IMR-90 (cell line): ENCODE measurements around the gene AZU1. TPM values are rescaled to one million over a fixed set of nuclear protein-coding genes. Genes with fewer than 3 reads are reported as not detected.

Source experiments
- ATAC-seq: fragments of 200-7000 bp; cut with Tn5 transposase; 2 replicates; pipeline ENCODE4 v1.9.1; 2020; ENCODE audit warnings: low read depth, mild to moderate bottlenecking, moderate library complexity
- BruUV-seq: library from RNA; stranded (reverse); fragments of 400-500 nt; replicated peaks from 2 replicates; lab custom pipeline; 2021; lab: Mats Ljungman, UMichigan
- CTCF ChIA-PET: fragments of 300-600 bp; formaldehyde crosslinking; extraction: SDS; loops from one replicate; lab custom pipeline; 2021; ENCODE audit warnings: antibody characterized with exemption; lab: Yijun Ruan, JAX
- POLR2A ChIA-PET: fragments of 300-600 bp; sonication (Branson Sonifier 250); formaldehyde crosslinking; loops from one replicate; lab custom pipeline; 2022; ENCODE audit warnings: antibody characterized with exemption; ENCODE audit not compliant: unreplicated experiment; lab: Charles Lee
- DNase-seq: peaks from one replicate; pipeline ENCODE4 v3.0.0; 2013
- H2AFZ ChIP-seq: replicated peaks from 2 replicates; pipeline ENCODE3; 2013; ENCODE audit warnings: low read length, mild to moderate bottlenecking; ENCODE audit not compliant: poor library complexity
- H2AK5ac ChIP-seq: 2 replicates; pipeline ENCODE4 v1.6.1; 2013; ENCODE audit warnings: low read depth, low read length, inconsistent platforms
- H2AK9ac ChIP-seq: replicated peaks from 2 replicates; pipeline ENCODE3; 2013; ENCODE audit warnings: mild to moderate bottlenecking, low read depth, low read length, moderate library complexity; ENCODE audit not compliant: poor library complexity
- H2BK120ac ChIP-seq: 2 replicates; pipeline ENCODE4 v1.6.1; 2013; ENCODE audit warnings: low read depth, low read length, inconsistent platforms
- H2BK15ac ChIP-seq: 3 replicates; pipeline ENCODE4 v1.6.1; 2013; ENCODE audit warnings: low read depth, low read length, inconsistent platforms
- H2BK20ac ChIP-seq: 2 replicates; pipeline ENCODE4 v1.6.1; 2013; ENCODE audit warnings: low read depth, mild to moderate bottlenecking, inconsistent platforms, low read length, moderate library complexity
- H2BK5ac ChIP-seq: 2 replicates; pipeline ENCODE4 v1.6.1; 2013; ENCODE audit warnings: mild to moderate bottlenecking, low read depth, low read length, inconsistent platforms; ENCODE audit not compliant: poor library complexity, severe bottlenecking
- H3K14ac ChIP-seq: replicated peaks from 2 replicates; pipeline ENCODE4 v1.6.1; 2013; ENCODE audit warnings: low read depth, low read length, inconsistent platforms
- H3K18ac ChIP-seq: 2 replicates; pipeline ENCODE4 v1.6.1; 2013; ENCODE audit warnings: low read depth, low read length, control low read depth
- H3K23ac ChIP-seq: 2 replicates; pipeline ENCODE4 v1.6.1; 2013; ENCODE audit warnings: low read depth, low read length, inconsistent platforms
- H3K27ac ChIP-seq: 2 replicates; pipeline ENCODE4 v1.5.1; 2013; ENCODE audit warnings: mild to moderate bottlenecking, control low read depth, low read length; ENCODE audit not compliant: insufficient read depth
- H3K27me3 ChIP-seq: 2 replicates; pipeline ENCODE4 v1.6.1; 2013; ENCODE audit warnings: low read length; ENCODE audit not compliant: control insufficient read depth, insufficient read depth
- H3K36me3 ChIP-seq: 2 replicates; pipeline ENCODE4 v1.6.1; 2013; ENCODE audit warnings: low read length, mixed read lengths; ENCODE audit not compliant: control insufficient read depth, insufficient read depth
- H3K4ac ChIP-seq: 2 replicates; pipeline ENCODE4 v1.6.1; 2013; ENCODE audit warnings: low read depth, low read length, inconsistent platforms
- H3K4me1 ChIP-seq: 2 replicates; pipeline ENCODE4 v1.6.1; 2013; ENCODE audit warnings: low read length, mixed read lengths; ENCODE audit not compliant: control insufficient read depth, insufficient read depth
- H3K4me2 ChIP-seq: 2 replicates; pipeline ENCODE4 v1.6.1; 2013; ENCODE audit warnings: low read depth, mild to moderate bottlenecking, control low read depth, low read length, moderate library complexity
- H3K4me3 ChIP-seq: 2 replicates; pipeline ENCODE4 v1.5.1; 2013; ENCODE audit warnings: low read depth, mild to moderate bottlenecking, control low read depth, low read length, moderate library complexity; ENCODE audit not compliant: insufficient read depth
- H3K56ac ChIP-seq: 2 replicates; pipeline ENCODE4 v1.6.1; 2013; ENCODE audit warnings: low read length, inconsistent platforms; ENCODE audit not compliant: insufficient read depth; ENCODE audit errors: extremely low read depth
- H3K79me1 ChIP-seq, 2 experiments: 2 replicates each; pipeline ENCODE4 v1.6.1; 2013; ENCODE audit warnings: low read length in 2 of 2, inconsistent platforms in 1 of 2, low read depth in 1 of 2
- H3K9ac ChIP-seq: 2 replicates; pipeline ENCODE4 v1.6.1; 2013; ENCODE audit warnings: low read depth, low read length, control low read depth
- H3K9me1 ChIP-seq: 2 replicates; pipeline ENCODE4 v1.6.1; 2013; ENCODE audit warnings: low read length, inconsistent platforms; ENCODE audit not compliant: insufficient read depth
- H3K9me3 ChIP-seq: 2 replicates; pipeline ENCODE4 v1.6.1; 2013; ENCODE audit warnings: low read length; ENCODE audit not compliant: control insufficient read depth, insufficient read depth
- H4K20me1 ChIP-seq: 2 replicates; pipeline ENCODE4 v1.6.1; 2013; ENCODE audit warnings: low read length, inconsistent platforms; ENCODE audit not compliant: insufficient read depth
- H4K5ac ChIP-seq: 2 replicates; pipeline ENCODE4 v1.6.1; 2013; ENCODE audit warnings: mild to moderate bottlenecking, low read depth, low read length, control low read depth
- H4K8ac ChIP-seq, 2 experiments: 2 replicates each; pipeline ENCODE4 v1.6.1; 2013; ENCODE audit warnings: low read depth in 2 of 2, low read length in 2 of 2, control low read depth in 1 of 2, inconsistent platforms in 1 of 2
- H4K91ac ChIP-seq: 2 replicates; pipeline ENCODE4 v1.6.1; 2013; ENCODE audit warnings: low read depth, low read length, inconsistent platforms; ENCODE audit not compliant: insufficient read depth
- BHLHE40 ChIP-seq: fragments of 150-350 bp; IDR thresholded peaks from 2 replicates; pipeline ENCODE4 v1.6.1; 2016; ENCODE audit warnings: mild to moderate bottlenecking, low read depth, low read length
- CEBPB ChIP-seq: IDR thresholded peaks from 2 replicates; pipeline ENCODE4 v1.6.1; 2012; ENCODE audit warnings: low read depth, low read length, improper control_type of control experiment
- CHD1 ChIP-seq: IDR thresholded peaks from 2 replicates; pipeline ENCODE4 v1.6.1; 2012; ENCODE audit warnings: low read depth, low read length, improper control_type of control experiment
- FOS ChIP-seq: fragments of 150-350 bp; IDR thresholded peaks from 2 replicates; pipeline ENCODE4 v1.6.1; 2016; ENCODE audit warnings: low read depth, low read length
- MAFK ChIP-seq: IDR thresholded peaks from 2 replicates; pipeline ENCODE4 v1.6.1; 2012; ENCODE audit warnings: low read depth, low read length, improper control_type of control experiment
- MAZ ChIP-seq: IDR thresholded peaks from 2 replicates; pipeline ENCODE4 v1.6.1; 2012; ENCODE audit warnings: low read depth, mild to moderate bottlenecking, low read length, improper control_type of control experiment, moderate library complexity, borderline replicate concordance
- MXI1 ChIP-seq: IDR thresholded peaks from 2 replicates; pipeline ENCODE4 v1.6.1; 2012; ENCODE audit warnings: low read depth, mild to moderate bottlenecking, low read length, moderate library complexity, borderline replicate concordance
- NFE2L2 ChIP-seq: fragments of 150-350 bp; IDR thresholded peaks from 2 replicates; pipeline ENCODE4 v1.6.1; 2016; ENCODE audit warnings: low read depth, mild to moderate bottlenecking, low read length
- POLR2A ChIP-seq: IDR thresholded peaks from 2 replicates; pipeline ENCODE4 v1.6.1; 2012; ENCODE audit warnings: mild to moderate bottlenecking, low read depth, low read length
- RAD21 ChIP-seq: IDR thresholded peaks from 2 replicates; pipeline ENCODE4 v1.6.1; 2012; ENCODE audit warnings: low read length, improper control_type of control experiment
- WGBS, 2 experiments: methylation state at CpG; one replicate each; pipeline versions ENCODE4 v1.1.5 to v1.1.7; 2013; ENCODE audit warnings: missing lambda C conversion rate in 2 of 2; ENCODE audit not compliant: insufficient read length in 1 of 2; ENCODE audit errors: extremely low coverage in 2 of 2; 5-methylcytosine and 5-hydroxymethylcytosine counted together
- dilution Hi-C: fragments of 300-500 bp; cut with HindIII; formaldehyde crosslinking; loops from one replicate; pipeline ENCODE4 v1.14.3; 2018; ENCODE audit warnings: low sequenced_read_pairs; ENCODE audit not compliant: unreplicated experiment
- in situ Hi-C: fragments of 300-500 bp; cut with MboI; formaldehyde crosslinking; loops from 3 replicates; pipeline ENCODE4 v1.14.3; 2019; ENCODE audit warnings: low sequenced_read_pairs, inconsistent platforms, mixed read lengths
- intact Hi-C: fragments of 100-400 bp; cut with micrococcal nuclease; formaldehyde crosslinking; loops from 2 replicates; pipeline ENCODE4 v1.10.0; 2022
- polyA plus RNA-seq, 3 experiments: library from polyadenylated mRNA; depleted of rRNA; stranded (reverse); fragments of >200 nt; gene quantifications; 2 replicates each; pipeline ENCODE4 v1.2.3, GENCODE V29; 2012; ENCODE audit warnings: low replicate concordance in 1 of 3
- total RNA-seq: library from RNA; depleted of rRNA; stranded (reverse); fragments of >200 nt; gene quantifications from 2 replicates; pipeline ENCODE4 v1.2.3, GENCODE V29; 2012
- TF ChIP-seq, protein P1 (sequence below): fragments of 150-350 bp; IDR thresholded peaks from 2 replicates; pipeline ENCODE4 v1.6.1; 2017; ENCODE audit warnings: mild to moderate bottlenecking, antibody characterized with exemption, low read length, low read depth
- TF ChIP-seq, protein P2 (sequence below): conservative IDR thresholded peaks from 2 replicates; pipeline ENCODE4 v1.5.1; 2012; ENCODE audit warnings: mild to moderate bottlenecking, low read depth, low read length, improper control_type of control experiment

Gene AZU1
- total and polyA plus RNA-seq, 2 of the 4 experiments (the other 2 are of a cell fraction): 0.12 TPM; not detected in 1

GRCh38 chr19:855142-855541 is 27.5 kb downstream of the AZU1 start:
- H2AK5ac ChIP-seq: no peak overlapping the region
- H4K20me1 ChIP-seq: no peaks in the 10 kb centered on the region
- H2AFZ ChIP-seq: no peak overlapping the region
- BruUV-seq: no TSS peak
- no CpG with 5 or more reads among the region's 12 CpGs for WGBS, 2 experiments
- H3K79me1 ChIP-seq: no peaks in the 10 kb centered on the region
- ChIA-PET POLR2A (no interaction called here), CTCF (interaction anchor here (1.6 kb wide), 1 partner anchor 146 kb away, joined by 3 read pairs; no protein-coding TSS in a partner anchor)
- no peak overlapping the region for H2BK20ac ChIP-seq
- no peak overlapping the region for H2AK9ac ChIP-seq
- no peak overlapping the region for H3K14ac ChIP-seq
- H3K4me2 ChIP-seq: no peak overlapping the region
- no peak overlapping the region for H2BK120ac ChIP-seq
- H4K8ac ChIP-seq: no peak overlapping the region
- TF ChIP-seq MAFK (no peak), CEBPB (no peak), MAZ (no peak), NFE2L2 (no peak), FOS (no peak), CHD1 (no peak), RAD21 (no peak), BHLHE40 (no peak), MXI1 (no peak), POLR2A (no peak)
- TF ChIP-seq, protein P1, sequence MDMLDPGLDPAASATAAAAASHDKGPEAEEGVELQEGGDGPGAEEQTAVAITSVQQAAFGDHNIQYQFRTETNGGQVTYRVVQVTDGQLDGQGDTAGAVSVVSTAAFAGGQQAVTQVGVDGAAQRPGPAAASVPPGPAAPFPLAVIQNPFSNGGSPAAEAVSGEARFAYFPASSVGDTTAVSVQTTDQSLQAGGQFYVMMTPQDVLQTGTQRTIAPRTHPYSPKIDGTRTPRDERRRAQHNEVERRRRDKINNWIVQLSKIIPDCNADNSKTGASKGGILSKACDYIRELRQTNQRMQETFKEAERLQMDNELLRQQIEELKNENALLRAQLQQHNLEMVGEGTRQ: no peak
- TF ChIP-seq, protein P2, sequence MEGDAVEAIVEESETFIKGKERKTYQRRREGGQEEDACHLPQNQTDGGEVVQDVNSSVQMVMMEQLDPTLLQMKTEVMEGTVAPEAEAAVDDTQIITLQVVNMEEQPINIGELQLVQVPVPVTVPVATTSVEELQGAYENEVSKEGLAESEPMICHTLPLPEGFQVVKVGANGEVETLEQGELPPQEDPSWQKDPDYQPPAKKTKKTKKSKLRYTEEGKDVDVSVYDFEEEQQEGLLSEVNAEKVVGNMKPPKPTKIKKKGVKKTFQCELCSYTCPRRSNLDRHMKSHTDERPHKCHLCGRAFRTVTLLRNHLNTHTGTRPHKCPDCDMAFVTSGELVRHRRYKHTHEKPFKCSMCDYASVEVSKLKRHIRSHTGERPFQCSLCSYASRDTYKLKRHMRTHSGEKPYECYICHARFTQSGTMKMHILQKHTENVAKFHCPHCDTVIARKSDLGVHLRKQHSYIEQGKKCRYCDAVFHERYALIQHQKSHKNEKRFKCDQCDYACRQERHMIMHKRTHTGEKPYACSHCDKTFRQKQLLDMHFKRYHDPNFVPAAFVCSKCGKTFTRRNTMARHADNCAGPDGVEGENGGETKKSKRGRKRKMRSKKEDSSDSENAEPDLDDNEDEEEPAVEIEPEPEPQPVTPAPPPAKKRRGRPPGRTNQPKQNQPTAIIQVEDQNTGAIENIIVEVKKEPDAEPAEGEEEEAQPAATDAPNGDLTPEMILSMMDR: no peak
- no peak for DNase-seq
- H4K5ac ChIP-seq: no peak overlapping the region
- dilution Hi-C loops (no loop called here), in situ Hi-C loops (loop anchor here (5.0 kb wide), 1 partner anchor 142 kb away; no protein-coding TSS in a partner anchor), intact Hi-C loops (loop anchor here (5.0 kb wide), 1 partner anchor 83 kb away; no protein-coding TSS in a partner anchor)
- no peak overlapping the region for H3K23ac ChIP-seq
- no peak overlapping the region for H3K4me3 ChIP-seq
- no peaks in the 10 kb centered on the region for H3K9me1 ChIP-seq
- no peak overlapping the region for H2BK5ac ChIP-seq
- no peaks in the 10 kb centered on the region for H3K9me3 ChIP-seq
- no peak overlapping the region for H3K4ac ChIP-seq
- no peak overlapping the region for H4K91ac ChIP-seq
- no peak overlapping the region for H3K56ac ChIP-seq
- H3K27me3 ChIP-seq: peaks cover 2% of the 10 kb centered on the region; the same call in 1 of the 2 replicates
- no peak overlapping the region for H2BK15ac ChIP-seq
- H3K4me1 ChIP-seq: peaks cover 8% of the 10 kb centered on the region
- no peak overlapping the region for H3K27ac ChIP-seq
- no peaks in the 10 kb centered on the region for H3K36me3 ChIP-seq
- H3K18ac ChIP-seq: no peak overlapping the region
- no peak for ATAC-seq
- no peak overlapping the region for H3K9ac ChIP-seq
